HG03342 (cell line): ENCODE results near the gene GATM.

Experiments used
- ATAC-seq: cut with Tn5 transposase; IDR thresholded peaks from one replicate; pipeline ENCODE4 v1.9.1; 2021; ENCODE audit warnings: mild to moderate bottlenecking, moderate library complexity; ENCODE audit not compliant: unreplicated experiment

Gene GATM

GRCh38 chr15:45362419-45362818 lies 15.9 kb downstream of the GATM start:
- no peak for ATAC-seq

GRCh38 chr15:45361878-45362277 lies 16.5 kb downstream of the GATM start:
- no peak for ATAC-seq

- no peak for ATAC-seq
Measured at GRCh38 chr15:45355860-45356259, 22.5 kb downstream of the GATM start.

- ATAC-seq: no peak
Measured at GRCh38 chr15:45354711-45355110, 23.6 kb downstream of the GATM start.

GRCh38 chr15:45351227-45351626 lies 27.1 kb downstream of the GATM start:
- no peak for ATAC-seq

- no peak for ATAC-seq
Measured at GRCh38 chr15:45349623-45350022, 28.7 kb downstream of the GATM start.

GRCh38 chr15:45347989-45348388 lies 30.4 kb downstream of the GATM start:
- no peak for ATAC-seq

- ATAC-seq: no peak
Measured at GRCh38 chr15:45347033-45347432, 31.3 kb downstream of the GATM start.

GRCh38 chr15:45346381-45346780 lies 32.0 kb downstream of the GATM start:
- no peak for ATAC-seq

GRCh38 chr15:45343258-45343860 lies 35.0 kb downstream of the GATM start:
- no peak for ATAC-seq

- no peak for ATAC-seq
Measured at GRCh38 chr15:45341790-45342189, 36.6 kb downstream of the GATM start.

GRCh38 chr15:45340429-45340828 lies 37.9 kb downstream of the GATM start:
- ATAC-seq: no peak

- no peak for ATAC-seq
Measured at GRCh38 chr15:45338417-45338816, 39.9 kb downstream of the GATM start.

GRCh38 chr15:45337224-45337623 lies 41.1 kb downstream of the GATM start:
- ATAC-seq: no peak

GRCh38 chr15:45333550-45333949 lies 44.8 kb downstream of the GATM start:
- ATAC-seq: no peak

GRCh38 chr15:45332694-45333093 lies 45.6 kb downstream of the GATM start:
- ATAC-seq: no peak

GRCh38 chr15:45331972-45332371 lies 46.4 kb downstream of the GATM start:
- no peak for ATAC-seq

- no peak for ATAC-seq
Measured at GRCh38 chr15:45328663-45329062, 49.7 kb downstream of the GATM start.

GRCh38 chr15:45326741-45327140 lies 51.6 kb downstream of the GATM start:
- ATAC-seq: no peak

- ATAC-seq: no peak
Measured at GRCh38 chr15:45326280-45326679, 52.1 kb downstream of the GATM start.

GRCh38 chr15:45320581-45321205 lies 57.7 kb downstream of the GATM start:
- no peak for ATAC-seq

GRCh38 chr15:45319472-45320214 lies 58.7 kb downstream of the GATM start:
- ATAC-seq: no peak
